GM12872 (cell line): ENCODE measurements around the gene SRSF12.

ENCODE experiments used
- CTCF ChIP-seq: IDR thresholded peaks from 3 replicates; pipeline ENCODE4 v1.5.1; 2011; ENCODE audit warnings: low read depth, mild to moderate bottlenecking, low read length, moderate library complexity; ENCODE audit not compliant: insufficient read depth

The SRSF12 gene

GRCh38 chr6:89051676-89052075, 66.2 kb downstream of the SRSF12 start:
- no peak for TF ChIP-seq CTCF

- no peak for TF ChIP-seq CTCF
Observed at GRCh38 chr6:89050697-89051096, 67.2 kb downstream of the SRSF12 start.

GRCh38 chr6:89050155-89050554, 67.7 kb downstream of the SRSF12 start:
- TF ChIP-seq CTCF: no peak

- TF ChIP-seq CTCF: no peak
Observed at GRCh38 chr6:89048985-89049384, 68.9 kb downstream of the SRSF12 start.

GRCh38 chr6:89048288-89048923, 69.5 kb downstream of the SRSF12 start:
- no peak for TF ChIP-seq CTCF

GRCh38 chr6:89047473-89047872, 70.4 kb downstream of the SRSF12 start:
- no peak for TF ChIP-seq CTCF
